CD8-positive, alpha-beta memory T cell (primary cell): ENCODE results near the gene ZNF362. TPM values are rescaled to one million over a fixed set of nuclear protein-coding genes. Genes with fewer than 3 reads are reported as not detected.

Source experiments
- CTCF ChIA-PET: fragments of 350-600 bp; sonication (Branson Sonifier 250); formaldehyde crosslinking; loops from one replicate; lab custom pipeline; 2021; ENCODE audit warnings: antibody characterized with exemption; lab: Charles Lee
- POLR2A ChIA-PET: fragments of 350-600 bp; sonication (Branson Sonifier 250); formaldehyde crosslinking; loops from one replicate; lab custom pipeline; 2021; ENCODE audit warnings: antibody characterized with exemption; lab: Charles Lee
- DNase-seq, 5 donors: peaks; one replicate each; pipeline versions ENCODE4 v3.0.0 to v3.0.0-alpha.2; 2020 to 2022; ENCODE audit warnings: mixed read lengths in 1 of 5
- H3K27ac ChIP-seq: one replicate; pipeline ENCODE4 v1.7.0; 2013; ENCODE audit warnings: low read depth, mild to moderate bottlenecking, low read length, moderate library complexity
- H3K27me3 ChIP-seq: 2 replicates; pipeline ENCODE4 v1.7.0; 2013; ENCODE audit warnings: low read length, mild to moderate bottlenecking; ENCODE audit not compliant: insufficient read depth, poor library complexity, severe bottlenecking
- H3K36me3 ChIP-seq: 2 replicates; pipeline ENCODE4 v1.7.0; 2013; ENCODE audit warnings: mild to moderate bottlenecking, low read length, moderate library complexity; ENCODE audit not compliant: insufficient read depth
- H3K4me1 ChIP-seq: 2 replicates; pipeline ENCODE4 v1.7.0; 2013; ENCODE audit warnings: mild to moderate bottlenecking, low read length, moderate library complexity; ENCODE audit not compliant: insufficient read depth
- H3K4me3 ChIP-seq: 2 replicates; pipeline ENCODE4 v1.7.0; 2013; ENCODE audit warnings: mild to moderate bottlenecking, low read length
- H3K9me3 ChIP-seq: 2 replicates; pipeline ENCODE4 v1.7.0; 2013; ENCODE audit warnings: mild to moderate bottlenecking, low read length
- H3K27ac Mint-ChIP-seq, 8 donors: one replicate each; pipeline ENCODE4 v1.8.0; 2020 to 2021; ENCODE audit warnings: mixed read lengths in 8 of 8, mild to moderate bottlenecking in 6 of 8, inconsistent platforms in 3 of 8, moderate library complexity in 3 of 8
- H3K27me3 Mint-ChIP-seq, 2 donors: one replicate each; pipeline ENCODE4 v1.8.0; 2020 to 2021; ENCODE audit warnings: mixed read lengths in 2 of 2, mild to moderate bottlenecking in 1 of 2, moderate library complexity in 1 of 2
- H3K36me3 Mint-ChIP-seq, 3 donors: one replicate each; pipeline ENCODE4 v1.8.0; 2020 to 2021; ENCODE audit warnings: mixed read lengths in 3 of 3, inconsistent platforms in 1 of 3, mild to moderate bottlenecking in 1 of 3
- H3K4me1 Mint-ChIP-seq, 3 donors: one replicate each; pipeline ENCODE4 v1.8.0; 2020 to 2021; ENCODE audit warnings: mixed read lengths in 3 of 3, inconsistent platforms in 1 of 3, mild to moderate bottlenecking in 1 of 3
- H3K4me3 Mint-ChIP-seq, 7 donors: one replicate each; pipeline ENCODE4 v1.8.0; 2020 to 2021; ENCODE audit warnings: mixed read lengths in 7 of 7, mild to moderate bottlenecking in 6 of 7, moderate library complexity in 4 of 7, inconsistent platforms in 2 of 7
- H3K9me3 Mint-ChIP-seq, 5 donors: one replicate each; pipeline ENCODE4 v1.8.0; 2020 to 2022; ENCODE audit warnings: mixed read lengths in 5 of 5, mild to moderate bottlenecking in 3 of 5, moderate library complexity in 2 of 5, inconsistent platforms in 1 of 5
- polyA plus RNA-seq: library from polyadenylated mRNA; unstranded; fragments of 300-500 nt; fragmentation: Illumina TruSeq; gene quantifications from one replicate; pipeline ENCODE4 v1.2.3, GENCODE V29; 2021
- total RNA-seq, 2 experiments: library from RNA; stranded (reverse); gene quantifications; one replicate each; pipeline ENCODE4 v1.2.3, GENCODE V29; 2021

ZNF362 gene
- total and polyA plus RNA-seq, 3 experiments from 2014 or later, result 8.5 to 26.4 (median 9.9) TPM

GRCh38 chr1:33330906-33331305, 74.6 kb downstream of the ZNF362 start:
- Histone ChIP-seq H3K27ac (no peak overlapping the region), H3K27me3 (no peaks in the 10 kb centered on the region), H3K9me3 (no peaks in the 10 kb centered on the region), H3K4me3 (no peak overlapping the region), H3K4me1 (peaks cover 7% of the 10 kb centered on the region), H3K36me3 (peaks cover 46% of the 10 kb centered on the region)
- H3K27me3 Mint-ChIP-seq, result peaks cover 0 to 2% of the 10 kb centered on the region in 2 donors
- H3K36me3 Mint-ChIP-seq, result peaks cover 21 to 91% (median 22%) of the 10 kb centered on the region in 3 donors
- no peak overlapping the region for H3K27ac Mint-ChIP-seq
- peaks cover 5 to 16% (median 10%) of the 10 kb centered on the region in 3 donors for H3K4me1 Mint-ChIP-seq
- ChIA-PET POLR2A (no interaction called here), CTCF (interaction anchor here (0.9 kb wide), 1 partner anchor 35 kb away, joined by 5 read pairs; no protein-coding TSS in a partner anchor)
- DNase-seq, result no peak
- no peak overlapping the region for H3K4me3 Mint-ChIP-seq
- no peaks in the 10 kb centered on the region for H3K9me3 Mint-ChIP-seq

GRCh38 chr1:33331444-33332356, 75.4 kb downstream of the ZNF362 start:
- Mint-ChIP-seq H3K27ac (no peak overlapping the region), H3K27me3 (peaks cover 0 to 2% of the 10 kb centered on the region in 2 donors)

DNA sequence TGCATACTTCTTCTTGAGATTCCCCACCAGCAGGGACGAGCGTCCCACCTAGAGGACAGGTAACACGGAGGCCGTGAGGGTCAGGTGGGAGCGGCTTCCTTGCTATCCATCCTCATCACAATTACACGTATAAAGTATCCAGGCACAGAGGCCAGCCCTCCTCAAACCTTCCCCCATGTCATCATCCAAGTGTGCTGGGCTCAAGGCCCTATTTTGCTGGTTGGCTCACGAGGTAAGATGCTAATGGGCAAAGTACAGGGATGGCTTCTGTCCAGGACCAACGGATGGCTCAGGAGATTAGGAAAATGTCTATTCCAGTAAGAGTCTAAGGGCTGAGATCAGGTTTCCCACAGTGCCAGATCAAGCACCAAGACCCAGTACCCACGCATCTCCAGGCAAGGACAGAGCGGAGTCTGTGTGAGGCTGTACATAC, 76.1 kb downstream of the ZNF362 start:
- ChIA-PET CTCF (no interaction called here), POLR2A (no interaction called here)
- peaks cover 38% of the 10 kb centered on the region for H3K36me3 ChIP-seq
- H3K9me3 ChIP-seq, result no peaks in the 10 kb centered on the region
- DNase-seq, result no peak
- no peak overlapping the region for H3K27ac ChIP-seq
- H3K4me3 ChIP-seq, result no peak overlapping the region
- H3K4me1 Mint-ChIP-seq, result peaks cover 6 to 24% (median 17%) of the 10 kb centered on the region in 3 donors
- peaks cover 7% of the 10 kb centered on the region for H3K4me1 ChIP-seq
- H3K27me3 Mint-ChIP-seq, result peaks cover 0 to 2% of the 10 kb centered on the region in 2 donors
- no peaks in the 10 kb centered on the region for H3K27me3 ChIP-seq
- no peak overlapping the region for H3K27ac Mint-ChIP-seq
- peaks cover 19 to 76% (median 21%) of the 10 kb centered on the region in 3 donors for H3K36me3 Mint-ChIP-seq
- no peak overlapping the region for H3K4me3 Mint-ChIP-seq
- H3K9me3 Mint-ChIP-seq, result no peaks in the 10 kb centered on the region

More at GRCh38 chr1:33331444-33332356, 75.4 kb downstream of the ZNF362 start:
- no peaks in the 10 kb centered on the region for H3K9me3 ChIP-seq
- H3K9me3 Mint-ChIP-seq, result no peaks in the 10 kb centered on the region
- no peak overlapping the region for H3K27ac ChIP-seq
- ChIA-PET CTCF (no interaction called here), POLR2A (no interaction called here)
- peaks cover 19 to 83% (median 21%) of the 10 kb centered on the region in 3 donors for H3K36me3 Mint-ChIP-seq
- peaks cover 44% of the 10 kb centered on the region for H3K36me3 ChIP-seq
- H3K4me1 ChIP-seq, result peaks cover 7% of the 10 kb centered on the region
- H3K4me3 Mint-ChIP-seq, result no peak overlapping the region
- H3K27me3 ChIP-seq, result no peaks in the 10 kb centered on the region
- H3K4me3 ChIP-seq, result no peak overlapping the region
- no peak for DNase-seq
- H3K4me1 Mint-ChIP-seq, result peaks cover 5 to 20% (median 13%) of the 10 kb centered on the region in 3 donors

- DNase-seq, result no peak
- Mint-ChIP-seq H3K27me3 (peaks cover 0 to 2% of the 10 kb centered on the region in 2 donors), H3K4me3 (no peak overlapping the region), H3K27ac (peak overlapping the region in 1 of 8 donors; percentile 40), H3K4me1 (peaks cover 10 to 29% (median 22%) of the 10 kb centered on the region in 3 donors), H3K36me3 (peaks cover 19 to 71% (median 21%) of the 10 kb centered on the region in 3 donors), H3K9me3 (no peaks in the 10 kb centered on the region)
- Histone ChIP-seq H3K4me3 (no peak overlapping the region), H3K9me3 (no peaks in the 10 kb centered on the region), H3K36me3 (peaks cover 35% of the 10 kb centered on the region), H3K27ac (no peak overlapping the region), H3K27me3 (no peaks in the 10 kb centered on the region), H3K4me1 (peaks cover 7% of the 10 kb centered on the region)
- ChIA-PET CTCF (no interaction called here), POLR2A (no interaction called here)
These were observed 76.6 kb downstream of the ZNF362 start for GRCh38 chr1:33332881-33333280.

DNA sequence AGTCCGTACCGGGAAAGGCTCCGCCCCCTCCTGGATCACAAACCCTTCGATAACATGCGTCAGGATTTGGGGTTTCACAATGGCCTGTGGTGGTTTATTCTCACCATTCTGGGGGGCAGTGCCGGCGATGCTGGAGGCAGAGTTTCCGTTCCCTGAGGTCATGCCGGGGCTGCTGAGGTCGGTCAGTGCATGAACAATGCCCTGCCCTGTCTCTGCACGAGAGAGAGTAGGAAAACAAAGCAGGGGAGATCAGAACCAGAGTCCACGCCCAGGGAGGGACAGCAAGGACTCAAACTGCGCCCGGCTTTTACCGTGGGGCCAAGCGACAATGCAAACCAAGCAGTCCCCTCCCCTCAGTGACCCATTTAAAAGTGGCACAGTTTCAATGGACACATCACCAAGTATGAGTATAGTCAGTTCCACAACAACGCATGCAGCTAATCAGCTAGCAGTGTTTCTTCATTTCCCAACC, 77.8 kb downstream of the ZNF362 start:
- Mint-ChIP-seq H3K27ac (no peak overlapping the region), H3K9me3 (no peaks in the 10 kb centered on the region), H3K36me3 (peaks cover 10 to 61% (median 16%) of the 10 kb centered on the region in 3 donors), H3K27me3 (peaks cover 0 to 2% of the 10 kb centered on the region in 2 donors), H3K4me3 (no peak overlapping the region), H3K4me1 (peaks cover 16 to 41% (median 35%) of the 10 kb centered on the region in 3 donors)
- H3K27me3 ChIP-seq, result no peaks in the 10 kb centered on the region
- no peak for DNase-seq
- ChIA-PET POLR2A (no interaction called here), CTCF (no interaction called here)
- no peak overlapping the region for H3K27ac ChIP-seq
- H3K9me3 ChIP-seq, result no peaks in the 10 kb centered on the region
- H3K36me3 ChIP-seq, result peaks cover 24% of the 10 kb centered on the region
- peaks cover 10% of the 10 kb centered on the region for H3K4me1 ChIP-seq
- H3K4me3 ChIP-seq, result no peak overlapping the region

DNA sequence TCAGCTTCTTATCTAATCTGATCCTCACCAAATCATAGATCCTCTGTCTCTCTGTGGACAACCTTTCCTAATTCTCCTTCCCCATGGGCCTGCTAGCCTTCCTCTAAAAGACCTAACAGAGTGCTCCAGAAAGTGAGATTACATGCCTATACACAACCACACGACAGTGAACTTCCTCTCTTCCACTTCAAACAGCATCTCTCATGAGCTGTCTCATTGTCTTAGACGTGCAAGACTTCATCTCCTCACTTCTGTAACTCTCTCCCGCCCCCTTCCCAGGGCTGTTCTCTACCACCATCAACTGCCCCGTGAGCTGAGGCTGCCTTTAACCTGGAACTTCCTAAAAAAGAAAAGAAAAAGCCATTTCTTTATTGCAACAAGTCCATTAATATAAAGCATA, 78.7 kb downstream of the ZNF362 start:
- H3K9me3 Mint-ChIP-seq, result no peaks in the 10 kb centered on the region
- Histone ChIP-seq H3K27ac (no peak overlapping the region), H3K36me3 (peaks cover 15% of the 10 kb centered on the region), H3K9me3 (no peaks in the 10 kb centered on the region), H3K4me1 (peaks cover 10% of the 10 kb centered on the region), H3K27me3 (no peaks in the 10 kb centered on the region), H3K4me3 (no peak overlapping the region)
- CTCF ChIA-PET, result no interaction called here
- no peak for DNase-seq
- no peaks in the 10 kb centered on the region for H3K27me3 Mint-ChIP-seq
- H3K36me3 Mint-ChIP-seq, result peaks cover 4 to 54% (median 10%) of the 10 kb centered on the region in 3 donors
- POLR2A ChIA-PET, result interaction anchor here (1.5 kb wide), 1 partner anchor 15 kb away, joined by 3 read pairs; no protein-coding TSS in a partner anchor
- no peak overlapping the region for H3K4me3 Mint-ChIP-seq
- peaks cover 20 to 46% (median 42%) of the 10 kb centered on the region in 3 donors for H3K4me1 Mint-ChIP-seq
- H3K27ac Mint-ChIP-seq, result peak overlapping the region in 4 of 8 donors; percentile 4 to 34 (median 22)

DNA sequence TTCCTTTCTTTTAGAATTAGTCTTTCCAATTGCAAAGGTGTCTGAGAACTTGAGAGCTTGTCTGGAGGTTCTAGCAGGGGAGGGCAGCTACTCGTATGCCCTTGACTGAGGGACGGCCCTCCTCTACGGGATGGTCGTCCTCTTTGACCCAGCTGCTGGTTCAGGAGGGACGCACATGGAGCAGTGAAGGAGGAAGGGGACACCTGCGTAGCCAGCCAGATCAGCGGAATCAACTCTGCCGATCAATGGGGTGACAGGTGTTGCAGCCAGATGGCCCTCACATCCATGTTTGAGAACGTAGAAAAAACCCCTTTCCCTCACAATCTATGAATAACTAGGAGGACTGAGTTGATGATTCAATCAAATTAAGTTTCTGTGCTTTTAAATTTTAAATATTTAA, 80.3 kb downstream of the ZNF362 start:
- no peak for DNase-seq
- Histone ChIP-seq H3K4me3 (no peak overlapping the region), H3K4me1 (peaks cover 10% of the 10 kb centered on the region), H3K36me3 (no peaks in the 10 kb centered on the region), H3K27me3 (no peaks in the 10 kb centered on the region), H3K27ac (no peak overlapping the region), H3K9me3 (no peaks in the 10 kb centered on the region)
- ChIA-PET CTCF (interaction anchor here (1.4 kb wide), 1 partner anchor 30 kb away, joined by 4 read pairs; no protein-coding TSS in a partner anchor), POLR2A (interaction anchor here (1.5 kb wide), 1 partner anchor 14 kb away, joined by 3 read pairs; no protein-coding TSS in a partner anchor)
- no peaks in the 10 kb centered on the region for H3K9me3 Mint-ChIP-seq
- H3K27ac Mint-ChIP-seq, result no peak overlapping the region
- H3K27me3 Mint-ChIP-seq, result no peaks in the 10 kb centered on the region
- H3K4me3 Mint-ChIP-seq, result no peak overlapping the region
- peaks cover 31 to 60% (median 57%) of the 10 kb centered on the region in 3 donors for H3K4me1 Mint-ChIP-seq
- peaks cover 4 to 48% (median 10%) of the 10 kb centered on the region in 3 donors for H3K36me3 Mint-ChIP-seq

DNA sequence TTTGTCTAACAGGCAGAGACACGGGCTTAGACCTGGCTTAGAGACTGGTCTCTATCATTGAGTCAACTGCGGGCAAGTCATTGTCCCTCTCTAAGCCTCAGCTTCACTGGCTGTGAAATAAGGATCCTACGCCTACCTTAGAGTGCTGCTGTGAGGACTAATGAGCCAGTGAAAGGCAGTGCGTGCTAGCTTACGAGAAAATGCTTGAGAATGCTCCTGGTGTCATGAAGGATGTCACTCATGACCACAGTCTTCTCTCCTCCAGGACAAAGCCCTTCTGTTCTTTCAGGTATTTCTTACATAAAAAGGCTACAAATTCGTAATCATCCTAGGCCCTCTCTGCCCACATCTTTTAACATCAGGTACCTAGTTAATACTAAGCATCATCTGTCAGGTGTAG, 81.1 kb downstream of the ZNF362 start:
- H3K4me3 ChIP-seq, result no peak overlapping the region
- POLR2A ChIA-PET, result no interaction called here
- DNase-seq, result no peak
- CTCF ChIA-PET, result no interaction called here
- Mint-ChIP-seq H3K27me3 (no peaks in the 10 kb centered on the region), H3K9me3 (no peaks in the 10 kb centered on the region), H3K4me3 (no peak overlapping the region), H3K36me3 (peaks cover 4 to 43% (median 10%) of the 10 kb centered on the region in 3 donors), H3K27ac (no peak overlapping the region), H3K4me1 (peaks cover 31 to 66% (median 62%) of the 10 kb centered on the region in 3 donors)
- H3K27me3 ChIP-seq, result no peaks in the 10 kb centered on the region
- H3K36me3 ChIP-seq, result no peaks in the 10 kb centered on the region
- H3K27ac ChIP-seq, result no peak overlapping the region
- H3K4me1 ChIP-seq, result peaks cover 14% of the 10 kb centered on the region
- H3K9me3 ChIP-seq, result no peaks in the 10 kb centered on the region
